Mesenchymal stem cell (in vitro differentiated cells and primary cell): ENCODE results near the gene ANKHD1.

Experiments
- DNase-seq: peaks from one replicate; pipeline ENCODE4 v3.0.0-alpha.2; 2013
- H2AFZ ChIP-seq: one replicate; pipeline ENCODE4 v1.6.1; 2013; ENCODE audit warnings: low read depth, mild to moderate bottlenecking, control low read depth, inconsistent platforms, low read length, moderate library complexity
- H2AK5ac ChIP-seq: 2 replicates; pipeline ENCODE4 v1.6.1; 2013; ENCODE audit warnings: low read length, moderate library complexity, mild to moderate bottlenecking, inconsistent platforms; ENCODE audit not compliant: severe bottlenecking
- H2BK120ac ChIP-seq: one replicate; pipeline ENCODE4 v1.6.1; 2013; ENCODE audit warnings: low read depth, mild to moderate bottlenecking, inconsistent platforms, low read length, moderate library complexity
- H2BK12ac ChIP-seq, 2 experiments: one replicate each; pipeline ENCODE4 v1.6.1; 2013; ENCODE audit warnings: inconsistent platforms in 2 of 2, low read length in 2 of 2, mild to moderate bottlenecking in 2 of 2, moderate library complexity in 2 of 2, control low read depth in 1 of 2
- H2BK15ac ChIP-seq: one replicate; pipeline ENCODE4 v1.6.1; 2013; ENCODE audit warnings: mild to moderate bottlenecking, low read depth, inconsistent platforms; ENCODE audit not compliant: poor library complexity, severe bottlenecking
- H2BK5ac ChIP-seq: 2 replicates; pipeline ENCODE4 v1.6.1; 2013; ENCODE audit warnings: low read depth, mild to moderate bottlenecking, low read length, control low read depth, inconsistent platforms; ENCODE audit not compliant: poor library complexity, severe bottlenecking
- H3K14ac ChIP-seq, 2 experiments: one replicate each; pipeline ENCODE4 v1.6.1; 2013; ENCODE audit warnings: inconsistent platforms in 2 of 2, low read length in 2 of 2, control low read depth in 1 of 2, mild to moderate bottlenecking in 1 of 2, moderate library complexity in 1 of 2
- H3K18ac ChIP-seq, 2 experiments: one replicate each; pipeline ENCODE4 v1.6.1; 2013; ENCODE audit warnings: inconsistent platforms in 2 of 2, low read length in 2 of 2, control low read depth in 1 of 2, low read depth in 1 of 2, mild to moderate bottlenecking in 1 of 2
- H3K23ac ChIP-seq, 2 experiments: one replicate each; pipeline ENCODE4 v1.6.1; 2013; ENCODE audit warnings: inconsistent platforms in 2 of 2, low read length in 2 of 2, mild to moderate bottlenecking in 2 of 2, moderate library complexity in 2 of 2, control low read depth in 1 of 2
- H3K27ac ChIP-seq: 2 replicates; pipeline ENCODE4 v1.5.1; 2013; ENCODE audit warnings: mild to moderate bottlenecking, moderate library complexity, low read length, control low read depth, inconsistent platforms; ENCODE audit not compliant: poor library complexity, severe bottlenecking
- H3K27me3 ChIP-seq, 2 experiments: 2 replicates each; pipeline versions ENCODE4 v1.6.1 to v1.7.0; 2013; ENCODE audit warnings: low read length in 2 of 2, mild to moderate bottlenecking in 2 of 2, moderate library complexity in 2 of 2, control low read depth in 1 of 2, inconsistent platforms in 1 of 2; ENCODE audit not compliant: control insufficient read depth in 1 of 2, insufficient read depth in 1 of 2
- H3K36me3 ChIP-seq, 2 experiments: 2 replicates each; pipeline versions ENCODE4 v1.6.1 to v1.7.0; 2013; ENCODE audit warnings: low read length in 2 of 2, control low read depth in 1 of 2, inconsistent platforms in 1 of 2, low read depth in 1 of 2, mild to moderate bottlenecking in 1 of 2; ENCODE audit not compliant: insufficient read depth in 2 of 2, control insufficient read depth in 1 of 2
- H3K4ac ChIP-seq, 2 experiments: one replicate each; pipeline ENCODE4 v1.6.1; 2013; ENCODE audit warnings: inconsistent platforms in 2 of 2, low read length in 2 of 2, mild to moderate bottlenecking in 2 of 2, moderate library complexity in 2 of 2, control low read depth in 1 of 2, low read depth in 1 of 2
- H3K4me1 ChIP-seq: 2 replicates; pipeline ENCODE4 v1.6.1; 2013; ENCODE audit warnings: low read depth, low read length, control low read depth; ENCODE audit not compliant: control insufficient read depth, insufficient read depth
- H3K4me2 ChIP-seq: 2 replicates; pipeline ENCODE4 v1.6.1; 2013; ENCODE audit warnings: low read length, mild to moderate bottlenecking, inconsistent platforms; ENCODE audit not compliant: poor library complexity, severe bottlenecking
- H3K4me3 ChIP-seq, 2 experiments: 2 replicates each; pipeline versions ENCODE4 v1.5.1 to v1.7.0; 2013; ENCODE audit warnings: low read length in 2 of 2, mild to moderate bottlenecking in 2 of 2, control low read depth in 1 of 2, low read depth in 1 of 2; ENCODE audit not compliant: insufficient read depth in 1 of 2
- H3K79me1 ChIP-seq: replicated peaks from 2 replicates; pipeline ENCODE4 v1.6.1; 2013; ENCODE audit warnings: mild to moderate bottlenecking, control low read depth, low read length, inconsistent platforms; ENCODE audit not compliant: poor library complexity, severe bottlenecking
- H3K9ac ChIP-seq: 2 replicates; pipeline ENCODE4 v1.7.0; 2013; ENCODE audit warnings: mild to moderate bottlenecking, low read length, moderate library complexity
- H3K9me3 ChIP-seq: 2 replicates; pipeline ENCODE4 v1.7.0; 2013; ENCODE audit warnings: mild to moderate bottlenecking, low read length; ENCODE audit not compliant: control insufficient read depth
- H4K8ac ChIP-seq: one replicate; pipeline ENCODE4 v1.6.1; 2013; ENCODE audit warnings: inconsistent platforms, mild to moderate bottlenecking, low read length, moderate library complexity
- H4K91ac ChIP-seq: one replicate; pipeline ENCODE4 v1.6.1; 2013; ENCODE audit warnings: mild to moderate bottlenecking, low read length, inconsistent platforms
- WGBS: methylation state at CpG from one replicate; pipeline ENCODE4 v1.1.7; 2013; ENCODE audit warnings: mixed read lengths; 5-methylcytosine and 5-hydroxymethylcytosine counted together

Gene ANKHD1

DNA sequence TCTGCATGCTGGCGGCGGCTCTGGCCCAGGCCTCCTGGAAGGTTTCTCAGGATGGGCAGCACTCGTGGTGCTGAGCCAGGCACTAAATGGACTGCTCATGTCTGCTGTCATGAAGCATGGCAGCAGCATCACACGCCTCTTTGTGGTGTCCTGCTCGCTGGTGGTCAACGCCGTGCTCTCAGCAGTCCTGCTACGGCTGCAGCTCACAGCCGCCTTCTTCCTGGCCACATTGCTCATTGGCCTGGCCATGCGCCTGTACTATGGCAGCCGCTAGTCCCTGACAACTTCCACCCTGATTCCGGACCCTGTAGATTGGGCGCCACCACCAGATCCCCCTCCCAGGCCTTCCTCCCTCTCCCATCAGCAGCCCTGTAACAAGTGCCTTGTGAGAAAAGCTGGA lies 166.2 kb downstream of the ANKHD1 start:
- Histone ChIP-seq H4K91ac (no peak overlapping the region), H3K4me1 (peaks cover 26% of the 10 kb centered on the region), H3K36me3 (peaks cover 34 to 42% of the 10 kb centered on the region in 2 experiments), H3K4me2 (no peak overlapping the region), H3K14ac (no peak overlapping the region), H3K9me3 (no peaks in the 10 kb centered on the region), H3K18ac (no peak overlapping the region), H4K8ac (no peak overlapping the region), H3K9ac (no peak overlapping the region), H2BK5ac (no peak overlapping the region), H2BK120ac (no peak overlapping the region), H2BK15ac (peak overlapping the region; percentile 26), H2AFZ (no peak overlapping the region), H3K4me3 (no peak overlapping the region), H2AK5ac (no peak overlapping the region), H3K27me3 (no peaks in the 10 kb centered on the region), H3K4ac (no peak overlapping the region), H2BK12ac (no peak overlapping the region), H3K23ac (no peak overlapping the region), H3K27ac (no peak overlapping the region), H3K79me1 (peaks cover 43% of the 10 kb centered on the region)
- WGBS: 98% methylated on average over 12 of the region's 13 CpGs
- DNase-seq: no peak

GRCh38 chr5:140568443-140569063 lies 166.9 kb downstream of the ANKHD1 start:
- H3K4me3 ChIP-seq: no peak overlapping the region

DNA sequence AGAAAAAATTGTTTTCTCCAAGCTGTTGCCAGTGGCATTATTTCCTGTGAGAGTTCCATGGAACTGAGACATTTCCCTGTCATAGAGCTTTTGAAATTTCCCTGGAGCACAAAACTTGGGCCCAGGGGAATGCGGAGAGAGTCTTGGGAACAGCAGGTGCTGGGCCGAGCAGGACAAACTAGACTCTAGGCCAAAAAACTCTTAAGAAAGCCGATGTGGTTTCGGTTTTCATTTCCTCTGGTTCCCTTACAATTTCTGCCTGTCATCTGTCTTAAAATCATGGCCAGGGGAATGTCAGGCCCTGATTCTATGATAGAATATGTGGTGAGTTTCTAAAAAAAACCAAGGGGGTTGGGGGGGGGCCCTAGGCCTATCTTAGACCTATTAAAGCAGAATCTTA lies 167.6 kb downstream of the ANKHD1 start:
- H2BK120ac ChIP-seq: no peak overlapping the region
- no peak overlapping the region for H2AK5ac ChIP-seq
- H3K14ac ChIP-seq: no peak overlapping the region
- H3K36me3 ChIP-seq: peaks cover 34 to 42% of the 10 kb centered on the region in 2 experiments
- no peak overlapping the region for H2BK5ac ChIP-seq
- H3K4me1 ChIP-seq: peaks cover 20% of the 10 kb centered on the region
- DNase-seq: no peak
- H3K9ac ChIP-seq: peak overlapping the region; percentile 44
- no peaks in the 10 kb centered on the region for H3K27me3 ChIP-seq
- no peak overlapping the region for H2BK15ac ChIP-seq
- H3K4me3 ChIP-seq: no peak overlapping the region
- H3K9me3 ChIP-seq: no peaks in the 10 kb centered on the region
- H3K79me1 ChIP-seq: peaks cover 33% of the 10 kb centered on the region
- H3K18ac ChIP-seq: no peak overlapping the region
- no peak overlapping the region for H4K91ac ChIP-seq
- H2AFZ ChIP-seq: no peak overlapping the region
- no peak overlapping the region for H3K27ac ChIP-seq
- H3K4ac ChIP-seq: no peak overlapping the region
- WGBS: 87% methylated on average over 4 of the region's 4 CpGs
- no peak overlapping the region for H3K23ac ChIP-seq
- no peak overlapping the region for H2BK12ac ChIP-seq
- H3K4me2 ChIP-seq: no peak overlapping the region
- no peak overlapping the region for H4K8ac ChIP-seq

More at GRCh38 chr5:140568443-140569063, 166.9 kb downstream of the ANKHD1 start:
- WGBS: 94% methylated on average over 2 of the region's 2 CpGs
- Histone ChIP-seq H4K8ac (no peak overlapping the region), H4K91ac (no peak overlapping the region), H2BK12ac (no peak overlapping the region), H3K79me1 (peaks cover 38% of the 10 kb centered on the region), H3K27ac (no peak overlapping the region), H3K36me3 (peaks cover 34 to 42% of the 10 kb centered on the region in 2 experiments), H3K18ac (no peak overlapping the region), H2BK5ac (no peak overlapping the region), H3K23ac (no peak overlapping the region), H2BK15ac (no peak overlapping the region), H3K4ac (no peak overlapping the region), H3K27me3 (no peaks in the 10 kb centered on the region), H3K9me3 (no peaks in the 10 kb centered on the region), H3K9ac (peak overlapping the region; percentile 44), H2AK5ac (no peak overlapping the region), H2AFZ (no peak overlapping the region), H3K4me1 (peaks cover 23% of the 10 kb centered on the region), H3K14ac (no peak overlapping the region), H3K4me2 (no peak overlapping the region), H2BK120ac (no peak overlapping the region)
- no peak for DNase-seq

- Histone ChIP-seq H2AK5ac (no peak overlapping the region), H3K4ac (no peak overlapping the region), H3K18ac (no peak overlapping the region), H3K36me3 (peaks cover 34 to 42% of the 10 kb centered on the region in 2 experiments), H3K9ac (no peak overlapping the region), H3K14ac (no peak overlapping the region), H2AFZ (no peak overlapping the region), H2BK5ac (no peak overlapping the region), H3K9me3 (no peaks in the 10 kb centered on the region), H2BK15ac (no peak overlapping the region), H3K4me2 (no peak overlapping the region), H3K4me1 (peaks cover 20% of the 10 kb centered on the region), H3K23ac (peak overlapping the region in 1 of 2 experiments; percentile 42), H2BK120ac (no peak overlapping the region), H3K27me3 (no peaks in the 10 kb centered on the region), H4K91ac (no peak overlapping the region), H4K8ac (no peak overlapping the region), H3K4me3 (no peak overlapping the region), H3K79me1 (peaks cover 33% of the 10 kb centered on the region), H3K27ac (no peak overlapping the region), H2BK12ac (no peak overlapping the region)
- WGBS: over 99% methylated on average over 4 of the region's 4 CpGs
- no peak for DNase-seq
Measured at GRCh38 chr5:140570058-140570457, 168.4 kb downstream of the ANKHD1 start.
